GM19438 (cell line): ENCODE data around the gene ZNF254.
"Not testable (repeated sequence)": the region's sequence is repeated elsewhere in the genome, so short reads cannot be mapped to it uniquely, and the experiment has no call there.

Experiments
- ATAC-seq: cut with Tn5 transposase; IDR thresholded peaks from one replicate; pipeline ENCODE4 v1.9.1; 2021; ENCODE audit warnings: low read depth; ENCODE audit not compliant: unreplicated experiment

ZNF254 gene

GRCh38 chr19:24069905-24070657 is 16.9 kb upstream of the ZNF254 start:
- ATAC-seq, result no peak

- no peak for ATAC-seq
Measured at GRCh38 chr19:24071078-24071477, 15.9 kb upstream of the ZNF254 start.

GRCh38 chr19:24072720-24073119 is 14.3 kb upstream of the ZNF254 start:
- ATAC-seq, result no peak

- ATAC-seq, result no peak
Measured at GRCh38 chr19:24073807-24074206, 13.2 kb upstream of the ZNF254 start.

GRCh38 chr19:24074720-24075454 is 12.1 kb upstream of the ZNF254 start:
- no peak for ATAC-seq

GRCh38 chr19:24075530-24075929 is 11.5 kb upstream of the ZNF254 start:
- ATAC-seq, result not testable (repeated sequence)

GRCh38 chr19:24078680-24079079 is 8.3 kb upstream of the ZNF254 start:
- ATAC-seq, result no peak

GRCh38 chr19:24081056-24081455 is 5.9 kb upstream of the ZNF254 start:
- no peak for ATAC-seq

- no peak for ATAC-seq
Measured at GRCh38 chr19:24098359-24098758, 11.4 kb downstream of the ZNF254 start.

- no peak for ATAC-seq
Measured at GRCh38 chr19:24099829-24100228, 12.8 kb downstream of the ZNF254 start.

- ATAC-seq, result not testable (repeated sequence)
Measured at GRCh38 chr19:24100597-24100996, 13.6 kb downstream of the ZNF254 start.

- ATAC-seq, result no peak
Measured at GRCh38 chr19:24101459-24102115, 14.6 kb downstream of the ZNF254 start.

- no peak for ATAC-seq
Measured at GRCh38 chr19:24127601-24128000, 40.6 kb downstream of the ZNF254 start.

GRCh38 chr19:24140099-24140498 is 53.1 kb downstream of the ZNF254 start:
- ATAC-seq, result no peak

- no peak for ATAC-seq
Measured at GRCh38 chr19:24140591-24140990, 53.6 kb downstream of the ZNF254 start.

GRCh38 chr19:24141612-24142011 is 54.6 kb downstream of the ZNF254 start:
- ATAC-seq, result no peak

- no peak for ATAC-seq
Measured at GRCh38 chr19:24142771-24143170, 55.8 kb downstream of the ZNF254 start.

- ATAC-seq, result no peak
Measured at GRCh38 chr19:24159707-24160106, 72.7 kb downstream of the ZNF254 start.

- no peak for ATAC-seq
Measured at GRCh38 chr19:24166055-24166454, 79.1 kb downstream of the ZNF254 start.

GRCh38 chr19:24173882-24174281 is 86.9 kb downstream of the ZNF254 start:
- ATAC-seq, result no peak

- ATAC-seq, result no peak
Measured at GRCh38 chr19:24177686-24178085, 90.7 kb downstream of the ZNF254 start.
